ENCODE measurements around the gene SCGB1D2.

SCGB1D2 gene

DNA sequence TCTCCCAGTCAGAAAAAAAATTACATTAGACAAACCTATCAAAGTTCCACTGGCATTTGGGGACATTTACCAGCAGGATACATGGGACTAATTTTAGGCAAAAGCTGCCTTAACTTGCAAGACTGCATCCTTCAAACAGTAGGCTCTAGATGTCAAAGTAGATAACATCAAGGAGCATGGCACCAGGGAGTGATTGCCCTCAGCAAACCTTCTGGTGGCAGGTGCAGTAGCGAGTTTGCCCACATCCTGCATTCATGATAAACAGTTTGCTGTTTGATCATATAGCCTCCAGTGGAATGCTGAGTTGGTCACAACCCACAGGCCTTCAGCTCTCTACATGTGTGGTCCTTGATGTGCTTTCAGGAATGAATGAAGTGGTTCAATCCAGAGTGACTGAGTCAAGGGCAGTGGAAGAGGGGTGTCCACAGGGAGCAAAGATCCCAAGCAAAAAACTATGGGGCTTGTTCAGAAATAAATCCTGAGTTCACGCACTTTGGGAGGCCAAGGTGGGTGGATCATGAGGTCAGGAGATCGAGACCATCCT, 12.0 kb downstream of the SCGB1D2 start:
- no peak for TF ChIP-seq CTCF (conservative IDR thresholded peaks at IDR 0.05; ENCODE audit: low read depth)
- ChIA-PET CTCF (no interaction called here), POLR2A (ENCODE audit: low non-redundant PET) (no interaction called here)
- H3K27ac ChIP-seq, result no peak overlapping the region
- DNase-seq (ENCODE audit: low spot score), result no peak

DNA sequence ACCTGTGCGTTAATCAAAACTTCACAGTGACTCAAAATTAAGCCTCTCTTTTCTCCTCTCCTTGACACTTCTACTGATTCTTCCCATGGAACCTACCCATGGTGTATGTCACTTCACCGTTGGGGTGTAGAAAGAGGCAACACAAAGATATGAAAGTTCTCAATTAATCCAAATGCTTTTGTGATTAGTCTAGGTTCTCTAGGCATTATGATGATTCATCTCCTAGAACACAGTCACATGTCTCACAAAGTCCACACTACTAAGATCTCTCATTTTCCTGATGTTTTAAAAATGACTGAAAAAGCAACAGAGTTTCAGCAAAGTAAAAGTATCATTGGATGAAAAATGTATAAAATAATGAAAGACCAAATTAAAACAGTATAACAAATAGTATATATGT, 14.2 kb downstream of the SCGB1D2 start:
- DNase-seq (ENCODE audit: low spot score), result peak; percentile 17
- no peak overlapping the region for H3K27ac ChIP-seq
- ChIA-PET POLR2A (ENCODE audit: low non-redundant PET) (no interaction called here), CTCF (no interaction called here)
- TF ChIP-seq CTCF (conservative IDR thresholded peaks at IDR 0.05; ENCODE audit: low read depth), result no peak

- CTCF ChIA-PET, result no interaction called here
Observed at GRCh38 chr11:62260261-62260953, 18.4 kb downstream of the SCGB1D2 start.

DNA sequence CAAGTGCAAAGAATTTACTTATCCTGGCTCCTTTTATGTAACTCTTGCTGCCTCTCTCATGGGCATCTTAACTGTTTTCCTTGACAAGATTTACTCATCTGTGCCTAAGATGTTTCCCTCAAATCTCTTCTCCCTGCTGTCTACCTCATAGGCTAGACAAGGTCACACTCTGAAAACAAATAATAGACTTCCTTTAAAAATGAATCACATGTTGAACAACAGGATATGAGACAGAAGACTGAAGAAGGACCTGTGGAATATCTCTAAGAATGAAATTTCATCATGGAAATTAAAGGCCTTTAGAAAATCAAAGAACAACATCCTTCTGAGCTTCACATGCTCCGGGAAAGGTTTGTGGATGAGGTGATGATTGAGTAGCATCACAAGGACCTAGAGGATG, 22.0 kb downstream of the SCGB1D2 start:
- ChIA-PET POLR2A (ENCODE audit: low non-redundant PET) (no interaction called here), CTCF (interaction anchor here (0.7 kb wide), 1 partner anchor 159 kb away, joined by 3 read pairs; no protein-coding TSS in a partner anchor)
- DNase-seq (ENCODE audit: low spot score), result no peak
- TF ChIP-seq CTCF (conservative IDR thresholded peaks at IDR 0.05; ENCODE audit: low read depth), result no peak
- H3K27ac ChIP-seq, result no peak overlapping the region

More at GRCh38 chr11:62260261-62260953, 18.4 kb downstream of the SCGB1D2 start:
- DNase-seq (ENCODE audit: low spot score), result no peak
- POLR2A ChIA-PET (ENCODE audit: low non-redundant PET), result no interaction called here
- no peak for TF ChIP-seq CTCF (conservative IDR thresholded peaks at IDR 0.05; ENCODE audit: low read depth)
- H3K27ac ChIP-seq, result no peak overlapping the region

- peak; percentile 44 for DNase-seq (ENCODE audit: low spot score)
- no peak for TF ChIP-seq CTCF (conservative IDR thresholded peaks at IDR 0.05; ENCODE audit: low read depth)
- CTCF ChIA-PET, result interaction anchor here (0.6 kb wide), 3 partner anchors 19 to 282 kb away, joined by 3 to 4 read pairs (median 3); no protein-coding TSS in a partner anchor
- no peak overlapping the region for H3K27ac ChIP-seq
- POLR2A ChIA-PET (ENCODE audit: low non-redundant PET), result no interaction called here
Observed at GRCh38 chr11:62266558-62266957, 24.5 kb downstream of the SCGB1D2 start.

DNA sequence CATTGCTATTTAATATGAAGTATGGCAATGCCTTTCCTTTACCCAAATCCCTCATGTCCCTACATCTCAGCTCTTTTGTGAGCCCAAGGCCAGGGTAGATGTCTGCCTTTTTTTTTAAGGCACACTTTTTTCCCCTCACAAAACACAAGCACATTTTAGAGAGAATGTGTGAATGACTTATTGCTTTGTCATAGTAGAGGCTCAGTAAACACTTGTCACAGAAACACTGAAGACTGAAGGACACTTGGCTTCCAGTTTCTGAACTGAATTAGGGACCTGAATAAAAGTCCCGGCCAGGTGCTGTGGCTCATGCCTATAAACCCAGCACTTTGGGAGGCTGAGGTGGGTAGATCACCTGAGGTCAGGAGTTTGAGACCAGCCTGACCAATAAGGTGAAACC, 25.0 kb downstream of the SCGB1D2 start:
- ChIA-PET CTCF (interaction anchor here (0.6 kb wide), 3 partner anchors 19 to 281 kb away, joined by 3 to 4 read pairs (median 3); no protein-coding TSS in a partner anchor), POLR2A (ENCODE audit: low non-redundant PET) (no interaction called here)
- TF ChIP-seq CTCF (conservative IDR thresholded peaks at IDR 0.05; ENCODE audit: low read depth), result no peak
- DNase-seq (ENCODE audit: low spot score), result no peak
- H3K27ac ChIP-seq, result no peak overlapping the region
